ENCODE data around the gene CACNA1E.
"Not testable (repeated sequence)": the region's sequence is repeated elsewhere in the genome, so short reads cannot be mapped to it uniquely, and the experiment has no call there.

DNA sequence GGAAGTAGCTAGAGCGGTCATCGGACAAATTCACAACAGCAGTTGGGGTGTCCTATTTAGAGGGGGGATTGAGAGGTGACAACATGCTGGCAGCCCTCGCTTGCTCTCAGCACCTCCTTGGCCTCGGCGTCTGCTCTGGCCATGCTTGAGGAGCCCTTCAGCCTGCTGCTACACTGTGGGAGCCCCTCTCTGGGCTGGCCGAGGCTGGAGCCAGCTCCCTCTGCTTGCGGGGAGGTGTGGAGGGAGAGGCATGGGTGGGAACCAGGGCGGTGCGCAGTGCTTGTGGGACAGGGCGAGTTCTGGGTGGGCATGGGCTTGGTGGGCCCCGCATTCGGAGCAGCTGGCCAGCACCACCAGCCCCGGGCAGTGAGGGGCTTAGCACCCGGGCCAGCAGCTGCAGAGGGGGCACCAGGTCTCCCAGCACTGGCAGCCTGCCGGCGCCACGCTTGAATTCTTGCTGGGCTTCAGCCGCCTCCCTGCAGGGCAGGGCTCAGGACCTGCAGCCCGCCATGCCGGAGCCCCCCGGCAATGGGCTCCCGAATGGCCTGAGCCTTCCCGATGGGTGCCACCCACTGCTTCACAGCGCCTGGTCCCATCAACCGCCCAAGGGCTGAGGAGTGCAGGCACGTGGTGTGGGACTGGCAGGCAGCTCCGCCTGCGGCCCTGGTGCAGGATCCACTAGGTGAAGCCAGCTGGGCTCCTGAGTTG lies 349.0 kb downstream of the CACNA1E start:
- not testable (repeated sequence) for TF ChIP-seq CTCF (conservative IDR thresholded peaks at IDR 0.05; ENCODE audit: low read length); EZH2phosphoT487 (IDR thresholded peaks at IDR 0.05; ENCODE audit: borderline replicate concordance)

Data from Loucy (cell line).